ENCODE data around the gene CAMK2B.

The CAMK2B gene

GRCh38 chr7:44325201-44325671 lies at the start of gene CAMK2B:
TSS of gene CAMK2B (minus strand) at chr7:44325594. CDS start at chr7:44325421, 173 bp downstream.
- DNase-seq: no peak

- no peak for DNase-seq
These were observed 48.8 kb upstream of the CAMK2B start for GRCh38 chr7:44374007-44374763.

- no peak for DNase-seq
These were observed 48.0 kb upstream of the CAMK2B start for GRCh38 chr7:44373418-44373740.

GRCh38 chr7:44372560-44373417 lies 47.4 kb upstream of the CAMK2B start:
- DNase-seq: no peak

- no peak for DNase-seq
These were observed 43.5 kb upstream of the CAMK2B start for GRCh38 chr7:44368885-44369284.

- no peak for DNase-seq
These were observed 43.1 kb upstream of the CAMK2B start for GRCh38 chr7:44368455-44368854.

- no peak for DNase-seq
These were observed 42.2 kb upstream of the CAMK2B start for GRCh38 chr7:44367475-44368043.

GRCh38 chr7:44366986-44367385 lies 41.6 kb upstream of the CAMK2B start:
- no peak for DNase-seq

GRCh38 chr7:44353668-44354067 lies 28.3 kb upstream of the CAMK2B start:
- DNase-seq: no peak

- no peak for DNase-seq
These were observed 23.7 kb upstream of the CAMK2B start for GRCh38 chr7:44348851-44349781.

- no peak for DNase-seq
These were observed 22.9 kb upstream of the CAMK2B start for GRCh38 chr7:44348300-44348699.

- no peak for DNase-seq
These were observed 22.2 kb upstream of the CAMK2B start for GRCh38 chr7:44347546-44348114.

- no peak for DNase-seq
These were observed 20.7 kb upstream of the CAMK2B start for GRCh38 chr7:44346063-44346462.

GRCh38 chr7:44341401-44341800 lies 16.0 kb upstream of the CAMK2B start:
- DNase-seq: no peak

- DNase-seq: no peak
These were observed 13.2 kb upstream of the CAMK2B start for GRCh38 chr7:44338600-44338999.

- no peak for DNase-seq
These were observed 11.1 kb upstream of the CAMK2B start for GRCh38 chr7:44336491-44336890.

GRCh38 chr7:44335184-44335583 lies 9.8 kb upstream of the CAMK2B start:
- DNase-seq: no peak

- no peak for DNase-seq
These were observed 9.3 kb upstream of the CAMK2B start for GRCh38 chr7:44334734-44335097.

GRCh38 chr7:44333911-44334733 lies 8.7 kb upstream of the CAMK2B start:
- DNase-seq: no peak

- no peak for DNase-seq
These were observed 6.3 kb upstream of the CAMK2B start for GRCh38 chr7:44331682-44332081.

GRCh38 chr7:44330331-44330730 lies 4.9 kb upstream of the CAMK2B start:
- no peak for DNase-seq

Measured in AML-193 (cell line).